HG03460 (cell line): ENCODE measurements around the gene FAS.
A peak's percentile ranks its signal among the peaks of the same experiment; 100 is the strongest.

Source experiments
- ATAC-seq: cut with Tn5 transposase; IDR thresholded peaks from one replicate; pipeline ENCODE4 v1.9.1; 2021; ENCODE audit not compliant: unreplicated experiment

FAS gene

GRCh38 chr10:88971221-88972061 lies 19.2 kb upstream of the FAS start:
- ATAC-seq = no peak

GRCh38 chr10:88974012-88974411 lies 16.6 kb upstream of the FAS start:
- ATAC-seq = no peak

GRCh38 chr10:88974446-88975376 lies 15.9 kb upstream of the FAS start:
- ATAC-seq = no peak

GRCh38 chr10:88975377-88975720 lies 15.2 kb upstream of the FAS start:
- no peak for ATAC-seq

GRCh38 chr10:88978463-88978862 lies 12.1 kb upstream of the FAS start:
- ATAC-seq = no peak

DNA sequence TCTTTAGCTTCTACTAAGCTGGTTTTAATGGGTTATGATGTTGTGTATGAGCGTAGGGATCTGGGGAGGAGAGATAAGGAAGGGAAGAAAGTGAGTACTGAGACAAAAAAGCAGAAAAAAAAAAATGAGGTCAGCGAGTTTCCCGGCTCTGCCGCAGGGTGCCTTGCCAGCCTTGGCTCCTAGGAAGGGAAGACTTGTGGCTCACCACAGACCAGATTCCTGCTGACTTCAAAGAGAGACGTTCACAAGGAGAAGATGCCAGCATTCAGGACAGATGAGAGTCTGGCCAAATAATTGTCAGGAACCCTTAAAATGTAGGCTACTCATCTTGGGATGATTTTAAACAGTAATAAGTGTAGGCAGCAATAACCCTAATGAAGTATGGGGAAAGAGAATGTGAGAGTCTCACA lies 11.4 kb upstream of the FAS start:
- no peak for ATAC-seq

DNA sequence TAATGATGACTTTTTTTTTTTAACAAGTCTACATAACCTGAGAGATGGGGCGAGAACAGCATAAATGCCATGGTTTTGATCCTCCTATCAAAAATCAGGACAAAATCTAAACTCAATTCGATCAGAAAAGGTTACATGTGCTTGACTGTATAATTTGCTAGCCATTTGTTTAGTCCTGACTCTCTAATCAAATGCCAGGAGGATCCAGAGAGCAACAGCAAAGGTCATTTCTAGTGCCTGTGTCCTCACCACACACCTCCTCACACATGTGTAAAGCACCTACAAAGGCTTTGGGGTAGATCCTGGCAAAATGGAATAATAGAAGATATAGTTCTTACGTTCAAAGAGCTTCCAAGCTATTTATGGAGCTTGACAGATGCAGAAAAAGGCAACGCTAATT lies 11.0 kb upstream of the FAS start:
- no peak for ATAC-seq

- no peak for ATAC-seq
These were observed 10.4 kb upstream of the FAS start for GRCh38 chr10:88980247-88980646.

GRCh38 chr10:88980800-88981199 lies 9.8 kb upstream of the FAS start:
- ATAC-seq = no peak

DNA sequence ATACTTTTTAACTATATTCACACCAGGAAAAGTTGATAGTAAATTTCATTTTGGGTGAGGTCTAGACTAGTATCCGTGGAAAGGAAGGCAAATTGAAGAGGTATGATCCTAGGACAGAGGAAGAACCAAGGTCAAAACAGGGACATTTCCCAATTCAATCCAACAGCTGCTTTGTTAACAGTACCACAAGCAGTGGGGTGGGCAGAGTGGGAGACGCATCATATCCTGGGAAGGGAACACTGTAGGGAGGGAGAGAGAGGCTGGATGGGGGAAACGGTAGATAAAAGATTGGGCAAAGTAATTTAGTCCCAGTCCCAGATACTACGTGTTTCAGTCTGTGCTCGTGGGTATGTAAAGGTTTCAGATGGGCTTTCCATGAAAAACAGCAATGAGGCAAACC lies 9.2 kb upstream of the FAS start:
- no peak for ATAC-seq

GRCh38 chr10:88982366-88982765 lies 8.2 kb upstream of the FAS start:
- no peak for ATAC-seq

- ATAC-seq = no peak
These were observed 7.4 kb upstream of the FAS start for GRCh38 chr10:88983206-88983605.

DNA sequence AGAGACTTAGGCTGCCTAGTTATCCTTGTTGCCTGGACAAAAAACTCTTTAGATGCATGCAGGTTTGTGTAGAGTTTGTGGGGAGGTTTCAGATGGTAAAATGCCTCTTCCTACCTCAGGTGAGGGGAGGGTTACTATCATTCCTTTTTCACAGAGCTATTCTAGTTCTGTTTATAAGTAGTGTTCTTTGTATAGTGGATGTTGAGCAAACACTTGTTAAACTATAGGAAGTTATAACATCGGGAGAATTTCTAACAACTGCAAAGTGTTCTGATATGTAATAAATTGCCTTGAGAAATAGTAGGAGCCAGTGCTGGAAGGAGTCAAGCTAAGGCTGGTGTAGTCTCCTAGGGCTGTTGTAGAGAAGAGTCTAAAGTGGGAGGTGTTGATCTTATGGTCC lies 6.7 kb upstream of the FAS start:
- no peak for ATAC-seq

- no peak for ATAC-seq
These were observed 6.1 kb upstream of the FAS start for GRCh38 chr10:88984525-88984924.

GRCh38 chr10:88986549-88987242 lies 3.9 kb upstream of the FAS start:
- ATAC-seq = no peak

DNA sequence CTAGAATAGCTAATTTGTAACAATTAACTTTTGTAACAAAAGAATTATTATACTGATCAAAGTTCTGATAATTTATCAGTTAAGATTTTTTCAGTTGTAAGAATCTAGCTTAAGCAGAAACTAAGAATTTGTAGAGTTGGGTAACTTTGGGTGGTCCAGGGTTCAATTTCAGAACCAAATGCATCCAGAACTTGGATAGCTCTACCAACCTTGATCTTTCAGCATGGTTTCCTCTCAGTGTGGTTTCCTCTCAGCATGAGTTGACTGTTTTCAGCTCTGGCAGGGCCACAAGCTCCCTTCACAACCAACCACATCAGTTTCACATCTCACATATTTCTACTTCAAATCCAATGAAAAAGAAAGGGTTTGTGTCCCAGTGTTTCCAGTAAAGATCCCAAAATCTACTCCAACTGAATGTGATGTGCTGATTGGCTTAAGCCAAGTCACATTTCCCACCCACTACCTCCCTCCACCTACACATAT lies 3.3 kb upstream of the FAS start:
- ATAC-seq = no peak

GRCh38 chr10:88987840-88988239 lies 2.8 kb upstream of the FAS start:
- no peak for ATAC-seq

DNA sequence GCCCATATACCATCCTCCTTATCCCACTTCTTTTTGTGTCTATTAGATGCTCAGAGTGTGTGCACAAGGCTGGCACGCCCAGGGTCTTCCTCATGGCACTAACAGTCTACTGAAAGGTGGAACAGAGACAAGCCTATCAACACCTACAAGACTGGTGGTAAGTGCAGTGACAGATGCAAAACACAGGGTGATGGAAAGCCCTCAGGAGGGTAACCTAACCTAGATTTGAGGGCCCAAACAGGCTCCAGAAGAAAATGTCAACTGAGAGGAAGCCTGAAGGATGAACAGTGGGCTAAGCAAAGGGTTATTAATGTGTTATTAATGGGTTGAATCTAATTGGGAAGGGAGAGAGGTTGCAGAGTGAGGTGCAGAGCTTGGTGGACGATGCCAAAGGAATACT lies 1.2 kb upstream of the FAS start:
- no peak for ATAC-seq

DNA sequence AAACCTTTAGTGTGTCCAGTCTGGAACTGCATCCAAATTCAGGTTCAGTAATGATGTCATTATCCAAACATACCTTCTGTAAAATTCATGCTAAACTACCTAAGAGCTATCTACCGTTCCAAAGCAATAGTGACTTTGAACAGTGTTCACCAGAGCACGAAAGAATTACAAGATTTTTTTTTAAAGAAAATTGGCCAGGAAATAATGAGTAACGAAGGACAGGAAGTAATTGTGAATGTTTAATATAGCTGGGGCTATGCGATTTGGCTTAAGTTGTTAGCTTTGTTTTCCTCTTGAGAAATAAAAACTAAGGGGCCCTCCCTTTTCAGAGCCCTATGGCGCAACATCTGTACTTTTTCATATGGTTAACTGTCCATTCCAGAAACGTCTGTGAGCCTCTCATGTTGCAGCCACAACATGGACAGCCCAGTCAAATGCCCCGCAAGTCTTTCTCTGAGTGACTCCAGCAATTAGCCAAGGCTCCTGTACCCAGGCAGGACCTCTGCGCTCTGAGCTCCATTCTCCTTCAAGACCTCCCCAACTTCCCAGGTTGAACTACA lies 694 bp upstream of the FAS start:
- peak; percentile 17 for ATAC-seq

- ATAC-seq = peak; percentile 23
These were observed 732 bp downstream of the FAS start for GRCh38 chr10:88991161-88991898.
